Measurements from ENCODE around the gene TNS2.

- no peak for TF ChIP-seq POLR2A (IDR thresholded peaks at IDR 0.05; ENCODE audit: low read depth)
- TF ChIP-seq CTCF (IDR thresholded peaks at IDR 0.05): no peak
- no peak for TF ChIP-seq POLR2AphosphoS5 (IDR thresholded peaks at IDR 0.05)
- TF ChIP-seq EP300 (IDR thresholded peaks at IDR 0.05): no peak
Observed at GRCh38 chr12:53090554-53090953, 40.7 kb downstream of the TNS2 start.

Data from esophagus muscularis mucosa (tissue), 4 donors.